KMS-11 (cell line): Measurements from ENCODE around the gene ATP13A1.

Experiments
- H2AFZ ChIP-seq: fragments of 200-600 bp; sonication (generic); 2 replicates; pipeline ENCODE4 v1.6.1; 2016; ENCODE audit warnings: antibody characterized with exemption, mixed run types, low read depth
- H3K27ac ChIP-seq: fragments of 200-600 bp; sonication (generic); 2 replicates; pipeline ENCODE4 v1.6.1; 2016; ENCODE audit warnings: mild to moderate bottlenecking, mixed run types
- H3K27me3 ChIP-seq: fragments of 200-600 bp; sonication (generic); 2 replicates; pipeline ENCODE4 v1.6.1; 2017; ENCODE audit warnings: mild to moderate bottlenecking, low read depth, mixed run types, moderate library complexity; ENCODE audit not compliant: insufficient read depth
- H3K36me3 ChIP-seq: fragments of 200-600 bp; sonication (generic); 2 replicates; pipeline ENCODE4 v1.6.1; 2017; ENCODE audit warnings: mild to moderate bottlenecking, mixed run types; ENCODE audit not compliant: insufficient read depth
- H3K4me1 ChIP-seq: fragments of 200-600 bp; sonication (generic); 2 replicates; pipeline ENCODE4 v1.6.1; 2016; ENCODE audit warnings: mild to moderate bottlenecking, low read depth, mixed run types; ENCODE audit not compliant: poor library complexity, severe bottlenecking
- H3K4me2 ChIP-seq: fragments of 200-600 bp; sonication (generic); 2 replicates; pipeline ENCODE4 v1.7.0; 2016; ENCODE audit warnings: mild to moderate bottlenecking, mixed run types
- H3K4me3 ChIP-seq: fragments of 200-600 bp; sonication (generic); IDR thresholded peaks from 2 replicates; pipeline ENCODE4 v1.6.1; 2017; ENCODE audit warnings: low read depth, low read length, mixed read lengths; ENCODE audit not compliant: insufficient read depth
- H3K79me2 ChIP-seq: fragments of 200-600 bp; sonication (generic); 2 replicates; pipeline ENCODE4 v1.6.1; 2016; ENCODE audit warnings: low read depth, mixed run types; ENCODE audit not compliant: insufficient read depth
- H3K9ac ChIP-seq: fragments of 200-600 bp; sonication (generic); 2 replicates; pipeline ENCODE4 v1.6.1; 2016; ENCODE audit warnings: mild to moderate bottlenecking, mixed run types
- H4K20me1 ChIP-seq: fragments of 200-600 bp; sonication (generic); 2 replicates; pipeline ENCODE4 v1.6.1; 2016; ENCODE audit warnings: mild to moderate bottlenecking, mixed run types; ENCODE audit not compliant: insufficient read depth
- CTCF ChIP-seq: fragments of 200-600 bp; sonication (generic); conservative IDR thresholded peaks from 2 replicates; pipeline ENCODE4 v1.6.1; 2017; ENCODE audit warnings: low read depth, mild to moderate bottlenecking, antibody characterized with exemption, low read length, moderate library complexity, mixed read lengths

The ATP13A1 gene

GRCh38 chr19:19659646-19660245 is 3.7 kb downstream of the ATP13A1 start:
- Histone ChIP-seq H4K20me1 (no peaks in the 10 kb centered on the region), H3K36me3 (peaks cover 8% of the 10 kb centered on the region; the same call in 1 of the 2 replicates), H3K9ac (no peak overlapping the region), H3K27ac (no peak overlapping the region), H3K4me2 (no peak overlapping the region), H3K4me3 (no peak overlapping the region), H3K27me3 (no peaks in the 10 kb centered on the region), H3K4me1 (peaks cover 14% of the 10 kb centered on the region), H3K79me2 (peaks cover 33% of the 10 kb centered on the region), H2AFZ (no peak overlapping the region)
- no peak for TF ChIP-seq CTCF

GRCh38 chr19:19657397-19657783 is 6.1 kb downstream of the ATP13A1 start:
- Histone ChIP-seq H3K4me3 (no peak overlapping the region), H3K27ac (no peak overlapping the region), H3K9ac (no peak overlapping the region), H3K27me3 (no peaks in the 10 kb centered on the region), H3K4me1 (peaks cover 8% of the 10 kb centered on the region), H3K36me3 (peaks cover 8% of the 10 kb centered on the region; the same call in 1 of the 2 replicates), H2AFZ (no peak overlapping the region), H4K20me1 (no peaks in the 10 kb centered on the region), H3K79me2 (peaks cover 27% of the 10 kb centered on the region; the same call in 1 of the 2 replicates), H3K4me2 (no peak overlapping the region)
- no peak for TF ChIP-seq CTCF

- H3K4me1 ChIP-seq = peaks cover 1% of the 10 kb centered on the region
- H3K27ac ChIP-seq = no peak overlapping the region
- no peak overlapping the region for H2AFZ ChIP-seq
- no peak overlapping the region for H3K4me2 ChIP-seq
- no peak for TF ChIP-seq CTCF
- no peaks in the 10 kb centered on the region for H3K27me3 ChIP-seq
- no peaks in the 10 kb centered on the region for H4K20me1 ChIP-seq
- peaks cover 20% of the 10 kb centered on the region; the same call in 1 of the 2 replicates for H3K79me2 ChIP-seq
- no peak overlapping the region for H3K4me3 ChIP-seq
- H3K36me3 ChIP-seq = peaks cover 8% of the 10 kb centered on the region; the same call in 1 of the 2 replicates
- no peak overlapping the region for H3K9ac ChIP-seq
These were observed 6.8 kb downstream of the ATP13A1 start for GRCh38 chr19:19656451-19657396.

GRCh38 chr19:19655641-19656343 is 7.7 kb downstream of the ATP13A1 start:
- no peak for TF ChIP-seq CTCF
- H3K36me3 ChIP-seq = peaks cover 8% of the 10 kb centered on the region; the same call in 1 of the 2 replicates
- no peak overlapping the region for H3K4me3 ChIP-seq
- no peaks in the 10 kb centered on the region for H4K20me1 ChIP-seq
- H3K4me1 ChIP-seq = no peaks in the 10 kb centered on the region
- H2AFZ ChIP-seq = no peak overlapping the region
- H3K27ac ChIP-seq = no peak overlapping the region
- no peak overlapping the region for H3K9ac ChIP-seq
- no peak overlapping the region for H3K4me2 ChIP-seq
- H3K79me2 ChIP-seq = peaks cover 11% of the 10 kb centered on the region; the same call in 1 of the 2 replicates
- no peaks in the 10 kb centered on the region for H3K27me3 ChIP-seq
